ENCODE data around the gene MEI1.

The MEI1 gene

DNA sequence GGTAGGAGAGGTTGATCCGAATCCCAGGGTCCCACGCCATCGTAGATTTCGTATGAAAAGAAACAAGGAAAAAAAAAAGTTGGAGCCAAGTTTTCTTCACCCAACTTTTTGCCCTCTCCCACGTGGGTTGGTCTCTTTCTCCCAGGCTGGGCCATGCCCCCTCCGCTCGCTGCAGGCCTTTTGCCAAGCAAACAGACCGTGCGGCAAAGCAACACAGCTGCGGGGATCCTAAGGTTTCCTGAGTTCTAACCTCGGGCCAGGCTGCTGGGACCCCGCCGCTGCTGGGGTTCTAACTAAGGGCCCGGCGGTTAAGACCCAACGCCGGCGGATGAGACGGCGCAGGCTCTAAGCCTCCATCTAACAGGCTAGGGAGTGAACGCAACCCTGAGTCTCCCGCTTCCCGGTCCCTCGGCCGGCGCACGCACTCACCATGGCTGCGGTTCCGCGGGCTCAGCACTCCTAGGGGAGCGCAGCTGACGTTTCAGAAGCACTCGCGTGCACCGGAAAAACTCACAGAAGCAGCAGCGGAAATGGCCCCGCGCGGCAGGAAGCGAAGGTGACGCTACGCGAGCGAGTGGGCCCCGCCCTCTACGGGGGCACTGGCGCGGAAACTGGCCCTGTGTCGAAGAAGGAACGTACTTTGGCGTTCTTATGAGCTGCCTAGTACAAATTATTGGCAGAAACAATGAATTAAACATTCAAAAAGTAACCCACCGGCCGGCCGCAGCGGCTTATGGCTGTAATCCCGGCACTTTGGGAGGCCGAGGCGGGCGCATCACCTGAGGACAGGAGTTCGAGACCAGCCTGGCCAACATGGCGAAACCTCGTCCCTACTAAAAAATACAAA, 10.7 kb upstream of the MEI1 start, which contains the start of gene SNU13:
SNU13 (minus strand) TSS at position 503 of the 847 bp plus-strand sequence; CDS start at position 432, 71 bp downstream.
- peak within 1 kb of the TSS; percentile 94 for H3K4me3 ChIP-seq (ENCODE audit: control insufficient read depth, low read depth, low read length)
- TF ChIP-seq, protein P1, sequence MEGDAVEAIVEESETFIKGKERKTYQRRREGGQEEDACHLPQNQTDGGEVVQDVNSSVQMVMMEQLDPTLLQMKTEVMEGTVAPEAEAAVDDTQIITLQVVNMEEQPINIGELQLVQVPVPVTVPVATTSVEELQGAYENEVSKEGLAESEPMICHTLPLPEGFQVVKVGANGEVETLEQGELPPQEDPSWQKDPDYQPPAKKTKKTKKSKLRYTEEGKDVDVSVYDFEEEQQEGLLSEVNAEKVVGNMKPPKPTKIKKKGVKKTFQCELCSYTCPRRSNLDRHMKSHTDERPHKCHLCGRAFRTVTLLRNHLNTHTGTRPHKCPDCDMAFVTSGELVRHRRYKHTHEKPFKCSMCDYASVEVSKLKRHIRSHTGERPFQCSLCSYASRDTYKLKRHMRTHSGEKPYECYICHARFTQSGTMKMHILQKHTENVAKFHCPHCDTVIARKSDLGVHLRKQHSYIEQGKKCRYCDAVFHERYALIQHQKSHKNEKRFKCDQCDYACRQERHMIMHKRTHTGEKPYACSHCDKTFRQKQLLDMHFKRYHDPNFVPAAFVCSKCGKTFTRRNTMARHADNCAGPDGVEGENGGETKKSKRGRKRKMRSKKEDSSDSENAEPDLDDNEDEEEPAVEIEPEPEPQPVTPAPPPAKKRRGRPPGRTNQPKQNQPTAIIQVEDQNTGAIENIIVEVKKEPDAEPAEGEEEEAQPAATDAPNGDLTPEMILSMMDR (conservative IDR thresholded peaks at IDR 0.05; ENCODE audit: control insufficient read depth, insufficient read depth, low read depth, low read length) = no peak
- peak; percentile 88 for DNase-seq (ENCODE audit: low read depth)

DNA sequence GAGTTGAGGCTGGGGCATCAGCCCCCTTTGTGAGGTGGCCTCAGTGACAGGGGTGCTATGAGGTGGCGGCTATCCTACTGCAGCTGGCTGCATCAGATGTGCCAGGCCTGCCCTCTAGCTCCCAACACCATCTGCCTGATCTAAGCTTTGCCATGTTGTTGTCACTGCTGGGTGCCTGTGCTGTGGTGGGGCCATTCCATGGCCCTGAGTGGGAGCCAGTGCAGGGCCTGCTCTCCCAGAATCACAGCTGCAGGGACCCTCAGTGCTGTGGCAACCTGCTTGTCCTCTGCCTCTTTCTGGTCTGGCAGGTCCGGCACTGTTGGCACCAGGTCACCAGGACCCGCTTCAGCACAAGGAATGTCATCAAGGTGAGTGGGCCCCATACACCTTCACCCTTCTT, 8.8 kb upstream of the MEI1 start:
- TF ChIP-seq, protein P1 (conservative IDR thresholded peaks at IDR 0.05; ENCODE audit: control insufficient read depth, insufficient read depth, low read depth, low read length) = no peak
- no peak overlapping the region for H3K4me3 ChIP-seq (ENCODE audit: control insufficient read depth, low read depth, low read length)
- DNase-seq (ENCODE audit: low read depth) = no peak

DNA sequence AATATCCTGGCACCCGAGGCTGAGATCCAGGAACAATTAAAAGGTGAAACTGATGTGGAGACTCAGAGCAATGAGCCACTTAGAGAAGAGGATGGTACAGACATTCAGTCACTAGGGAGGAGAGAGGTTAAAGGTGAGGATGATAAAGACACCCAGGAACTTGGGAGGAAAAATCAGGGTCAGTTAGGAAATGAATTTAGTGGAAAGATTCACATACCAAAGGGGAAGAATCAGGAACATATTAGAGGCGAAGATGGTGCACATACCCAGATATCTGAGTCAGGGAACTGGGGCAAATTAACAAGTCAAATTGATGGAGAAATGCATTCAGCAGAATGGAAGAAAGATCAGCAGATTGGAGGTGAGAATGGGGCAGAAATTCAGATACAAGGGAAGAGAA, 4.1 kb upstream of the MEI1 start:
- DNase-seq (ENCODE audit: low read depth) = no peak
- TF ChIP-seq, protein P1 (conservative IDR thresholded peaks at IDR 0.05; ENCODE audit: control insufficient read depth, insufficient read depth, low read depth, low read length) = no peak
- no peak overlapping the region for H3K4me3 ChIP-seq (ENCODE audit: control insufficient read depth, low read depth, low read length)

- no peak for DNase-seq (ENCODE audit: low read depth)
- TF ChIP-seq, protein P1 (conservative IDR thresholded peaks at IDR 0.05; ENCODE audit: control insufficient read depth, insufficient read depth, low read depth, low read length) = no peak
- H3K4me3 ChIP-seq (ENCODE audit: control insufficient read depth, low read depth, low read length) = no peak overlapping the region
Observed at GRCh38 chr22:41696703-41697102, 2.6 kb upstream of the MEI1 start.

DNA sequence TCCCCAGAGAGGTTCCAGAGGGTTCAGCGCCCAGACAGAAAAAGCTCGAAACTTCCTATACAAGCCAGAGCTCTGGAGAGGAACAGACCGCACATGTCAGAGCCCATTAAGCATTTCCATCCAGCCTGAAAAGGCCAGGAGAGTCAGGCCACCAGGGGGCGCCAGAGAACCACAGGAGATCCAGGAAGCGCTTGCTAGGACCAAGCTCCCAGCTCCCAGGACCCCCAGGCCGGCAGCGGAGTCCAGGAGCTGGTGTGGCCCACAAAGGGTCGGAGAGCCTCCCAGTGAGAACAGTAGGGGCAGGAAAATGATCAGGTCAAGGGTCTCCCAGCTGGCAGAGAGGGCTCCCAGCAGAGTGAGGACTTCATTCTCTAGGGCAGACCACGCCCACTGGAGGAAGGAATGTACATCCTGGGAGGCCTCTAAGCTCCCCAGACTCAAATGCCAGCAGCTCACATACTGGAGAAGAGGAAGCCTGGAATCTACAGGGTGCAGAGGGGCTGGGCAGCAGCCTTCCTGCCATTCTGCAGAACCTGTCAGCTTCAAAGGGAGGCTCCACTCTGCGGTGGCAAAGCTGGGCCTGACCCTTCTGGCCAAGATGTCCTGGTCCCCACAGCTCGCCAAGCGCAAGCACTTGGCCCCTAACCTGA, 2.1 kb upstream of the MEI1 start:
- TF ChIP-seq, protein P1 (conservative IDR thresholded peaks at IDR 0.05; ENCODE audit: control insufficient read depth, insufficient read depth, low read depth, low read length) = peak; percentile 94
- DNase-seq (ENCODE audit: low read depth) = peak; percentile 81
- H3K4me3 ChIP-seq (ENCODE audit: control insufficient read depth, low read depth, low read length) = no peak overlapping the region

DNA sequence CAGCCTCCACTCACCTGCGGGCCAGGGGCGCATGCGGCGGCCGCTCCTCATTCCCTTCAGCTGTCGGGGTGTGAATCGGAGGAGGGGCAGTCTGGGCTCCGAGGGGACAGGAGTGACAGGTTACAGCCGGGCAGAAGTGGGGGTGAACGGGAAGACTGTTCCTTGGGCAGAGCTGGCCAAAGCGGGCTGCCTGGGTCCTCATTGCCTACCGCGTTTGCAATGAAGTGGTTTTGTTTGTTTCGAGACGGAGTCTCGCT, 733 bp downstream of the MEI1 start:
- no peak overlapping the region for H3K4me3 ChIP-seq (ENCODE audit: control insufficient read depth, low read depth, low read length)
- DNase-seq (ENCODE audit: low read depth) = no peak
- TF ChIP-seq, protein P1 (conservative IDR thresholded peaks at IDR 0.05; ENCODE audit: control insufficient read depth, insufficient read depth, low read depth, low read length) = no peak
